HG03565 (cell line): ENCODE data around the gene TSPAN2.
A peak's percentile ranks its signal among the peaks of the same experiment; 100 is the strongest.

Experiments used
- ATAC-seq: cut with Tn5 transposase; IDR thresholded peaks from one replicate; pipeline ENCODE4 v1.9.1; 2021; ENCODE audit warnings: mild to moderate bottlenecking, moderate library complexity; ENCODE audit not compliant: unreplicated experiment

Gene TSPAN2

GRCh38 chr1:115077286-115077983 lies 11.9 kb downstream of the TSPAN2 start:
- no peak for ATAC-seq

GRCh38 chr1:115076384-115076915 lies 12.9 kb downstream of the TSPAN2 start:
- ATAC-seq, result no peak

GRCh38 chr1:115074839-115075534 lies 14.3 kb downstream of the TSPAN2 start:
- ATAC-seq, result no peak

DNA sequence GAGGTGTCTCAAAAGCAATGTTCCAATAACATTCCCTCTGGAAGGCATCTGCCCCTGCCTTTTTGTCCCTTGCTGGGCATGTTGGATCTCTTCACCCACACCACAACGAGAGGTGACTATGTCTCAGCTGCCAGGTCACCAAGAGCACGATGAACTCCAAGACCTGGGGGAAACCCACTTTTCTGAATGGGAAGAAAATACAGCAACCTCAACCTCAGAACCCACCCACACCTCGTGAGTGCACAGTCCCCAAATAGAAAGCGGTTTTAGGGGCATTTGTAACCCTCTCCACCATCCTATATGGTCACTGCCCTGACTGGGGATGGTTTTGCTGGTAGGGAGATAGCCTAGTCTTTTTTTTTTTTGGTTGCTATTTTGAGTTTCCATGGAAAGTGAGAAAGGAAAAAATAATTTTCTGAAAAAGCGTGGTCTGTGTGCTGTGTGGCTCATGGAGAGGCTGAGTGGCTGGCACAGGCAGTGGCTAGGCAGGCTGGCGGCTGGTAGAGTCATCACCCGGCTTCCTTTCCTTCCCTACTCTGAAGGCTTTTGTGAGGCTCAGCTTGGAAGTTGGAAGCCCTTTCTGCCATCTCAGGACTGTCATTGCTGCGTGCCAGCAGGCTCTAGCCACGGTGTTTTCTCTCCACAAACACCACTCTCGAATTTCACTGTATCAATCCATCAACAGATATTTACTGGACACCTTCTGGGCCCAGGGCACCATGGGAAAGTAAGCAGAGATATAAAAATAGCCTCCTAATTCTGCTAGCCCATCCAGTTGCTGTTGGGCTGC lies 15.8 kb downstream of the TSPAN2 start:
- no peak for ATAC-seq

GRCh38 chr1:115071012-115071664 lies 18.2 kb downstream of the TSPAN2 start:
- ATAC-seq, result no peak

DNA sequence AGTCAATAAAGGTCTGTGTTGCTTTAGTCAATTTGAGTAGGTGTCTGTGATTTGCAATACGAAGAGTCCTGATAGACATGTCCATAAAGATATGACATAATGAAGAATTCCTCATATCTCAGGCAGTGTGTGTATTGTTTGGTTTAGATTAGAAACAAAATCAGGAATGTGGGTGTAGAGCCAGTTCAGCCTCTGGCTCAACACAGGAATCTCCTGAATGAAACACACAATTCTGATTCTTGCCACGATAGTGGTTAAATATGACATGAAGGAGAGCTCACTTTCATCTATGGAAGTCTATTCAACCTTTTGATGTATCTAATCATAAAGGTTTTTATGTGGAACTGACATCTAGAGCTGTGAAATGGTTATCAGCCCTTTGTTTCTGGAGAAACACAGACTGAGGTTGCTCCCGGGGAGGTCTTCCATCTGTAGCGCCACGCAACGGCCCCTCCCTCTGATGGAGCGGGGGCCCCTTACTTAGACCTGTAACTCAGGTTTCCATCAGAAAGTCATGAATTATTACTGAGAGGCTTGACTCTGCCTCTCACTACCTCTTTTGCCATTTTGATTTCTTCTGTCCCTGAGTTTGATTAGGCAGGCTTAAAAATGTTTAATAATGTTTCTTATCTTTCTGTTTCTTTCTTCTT lies 19.5 kb downstream of the TSPAN2 start:
- no peak for ATAC-seq

- ATAC-seq, result no peak
These were observed 20.3 kb downstream of the TSPAN2 start for GRCh38 chr1:115068826-115069585.

GRCh38 chr1:115067161-115067859 lies 22.0 kb downstream of the TSPAN2 start:
- ATAC-seq, result no peak

- no peak for ATAC-seq
These were observed 24.3 kb downstream of the TSPAN2 start for GRCh38 chr1:115065021-115065420.

DNA sequence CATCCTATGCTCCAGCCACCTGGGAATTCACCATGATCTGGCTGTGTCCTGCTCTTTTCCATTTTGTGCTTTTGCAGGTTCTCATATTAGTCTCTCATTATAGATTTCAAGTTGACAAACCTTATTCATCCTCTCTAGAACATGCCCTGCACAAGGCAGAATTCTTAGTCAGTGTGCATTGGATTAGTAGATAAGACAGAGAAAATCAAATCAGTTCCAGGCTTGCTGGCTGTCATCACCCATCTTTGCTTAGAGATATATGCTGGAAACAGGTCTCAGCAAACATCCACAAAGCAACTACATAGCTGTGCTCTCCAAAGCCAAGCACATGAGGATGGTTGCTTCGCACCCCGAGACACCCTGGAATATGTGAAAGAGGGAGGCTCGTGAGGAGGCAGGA lies 24.8 kb downstream of the TSPAN2 start:
- no peak for ATAC-seq

- peak; percentile 44 for ATAC-seq
These were observed 25.9 kb downstream of the TSPAN2 start for GRCh38 chr1:115063228-115063901.

- ATAC-seq, result peak; percentile 65
These were observed 26.7 kb downstream of the TSPAN2 start for GRCh38 chr1:115062542-115063004.

GRCh38 chr1:115060501-115060900 lies 28.8 kb downstream of the TSPAN2 start:
- no peak for ATAC-seq

DNA sequence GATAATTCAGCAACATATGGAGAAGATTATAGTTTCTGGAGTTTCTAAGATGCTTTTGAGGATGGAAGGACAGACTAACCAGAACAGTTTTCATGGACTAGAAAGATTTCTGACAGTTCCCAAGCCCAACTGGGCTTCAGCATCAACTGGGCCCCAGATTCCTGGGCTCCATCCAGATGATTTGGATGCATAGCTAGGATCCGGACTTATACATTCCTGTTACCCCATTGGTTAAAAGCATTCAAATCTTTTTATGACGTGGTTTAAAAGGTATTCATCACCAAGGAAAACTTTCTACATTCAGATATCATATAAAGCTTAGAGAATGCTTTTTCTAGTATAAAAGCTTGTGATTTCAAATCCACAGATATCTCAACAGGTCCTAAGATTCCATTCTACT lies 30.0 kb downstream of the TSPAN2 start:
- no peak for ATAC-seq

DNA sequence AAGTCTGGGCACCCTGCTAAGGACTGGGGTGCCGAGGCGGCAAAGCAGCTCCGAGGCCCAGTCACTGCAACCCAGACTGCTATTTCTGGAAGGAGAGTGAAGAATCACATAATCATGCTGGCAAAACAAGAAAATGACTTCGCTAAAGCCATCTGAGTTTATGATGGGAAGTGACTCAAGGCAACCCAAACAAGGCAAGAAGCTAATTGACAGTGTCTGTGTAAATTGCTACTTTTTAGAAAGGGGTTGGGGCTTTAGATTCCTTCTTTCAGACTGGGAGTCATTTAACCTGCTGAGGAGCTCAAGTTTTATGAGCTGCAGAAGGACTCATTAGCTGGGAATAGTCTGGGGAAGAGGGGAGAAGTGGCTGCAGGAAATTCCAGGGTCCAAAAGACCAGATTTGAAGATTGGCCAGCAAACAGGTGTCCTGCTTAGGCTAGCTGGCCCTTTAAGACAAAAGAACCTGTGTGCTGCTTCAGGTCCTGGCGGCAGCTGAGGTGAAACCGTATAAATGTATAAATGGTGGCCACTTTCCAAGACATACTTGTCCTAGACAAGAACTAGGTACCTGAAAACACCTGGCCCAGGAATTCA lies 31.5 kb downstream of the TSPAN2 start:
- no peak for ATAC-seq

GRCh38 chr1:115056395-115056798 lies 32.9 kb downstream of the TSPAN2 start:
- ATAC-seq, result no peak

DNA sequence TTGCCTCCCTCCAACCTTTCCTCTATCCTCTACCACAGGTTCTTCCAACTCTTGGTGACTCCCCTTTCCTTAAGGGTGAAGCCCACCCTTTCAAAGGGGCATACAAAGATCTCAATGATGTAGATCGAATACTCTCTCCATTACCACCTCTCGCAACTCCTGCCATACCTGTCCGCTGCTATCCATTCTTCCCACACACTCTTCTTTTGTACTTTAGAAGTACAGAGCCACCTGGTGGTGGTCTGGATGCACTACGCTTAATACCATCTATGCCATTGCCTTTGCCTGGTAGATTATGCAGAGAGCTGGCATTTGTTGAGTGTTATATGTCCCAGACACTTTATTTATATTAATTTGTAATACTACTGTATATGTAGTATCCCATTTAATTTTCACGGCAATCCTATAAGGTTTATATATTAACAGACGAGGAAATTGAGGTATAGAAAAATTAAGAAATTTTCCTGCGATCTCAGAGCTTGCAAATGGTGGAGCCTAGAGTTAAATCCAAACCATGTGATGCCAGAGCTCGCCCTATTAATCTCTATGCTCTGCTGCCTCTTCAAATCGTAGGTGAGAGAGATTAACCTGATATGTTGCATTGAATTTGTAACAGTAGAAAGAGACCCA lies 36.7 kb downstream of the TSPAN2 start:
- ATAC-seq, result peak; percentile 85

DNA sequence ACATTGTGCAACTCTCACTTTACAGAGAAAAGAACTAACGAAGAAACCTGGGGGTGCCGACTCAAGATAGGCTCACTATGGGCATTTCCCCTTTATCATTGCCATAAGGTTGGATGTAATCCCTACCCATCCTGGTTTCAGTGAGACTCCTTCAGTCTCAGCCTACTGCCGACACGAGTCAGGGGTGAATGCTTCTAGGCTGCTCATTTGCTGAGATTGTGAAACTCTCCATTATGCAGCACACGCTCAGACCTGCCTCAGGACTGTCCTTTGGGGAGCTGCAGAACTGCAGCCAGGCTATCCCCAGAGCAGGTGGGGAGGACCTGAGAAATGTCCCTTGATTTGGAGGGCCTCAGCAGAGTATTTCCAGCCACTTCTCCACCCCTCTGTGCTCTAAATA lies 37.5 kb downstream of the TSPAN2 start:
- ATAC-seq, result no peak
